Lung (tissue), 12 donors: ENCODE results near the gene MLLT3. TPM values are rescaled to one million over a fixed set of nuclear protein-coding genes. Genes with fewer than 3 reads are reported as not detected.

Experiments used
- ATAC-seq: fragments of 200-7000 bp; cut with Tn5 transposase; one replicate; pipeline ENCODE4 v1.9.1; 2020; ENCODE audit warnings: moderate number of reproducible peaks; ENCODE audit not compliant: insufficient read depth, low FRiP score
- DNase-seq, 3 donors: peaks; one replicate each; pipeline ENCODE4 v3.0.0-alpha.2; 2013 to 2017
- H3K27ac ChIP-seq, 2 donors: one replicate each; pipeline ENCODE4 v1.5.1; 2013; ENCODE audit warnings: mild to moderate bottlenecking in 2 of 2, moderate library complexity in 2 of 2, control low read depth in 1 of 2, inconsistent platforms in 1 of 2, low read depth in 1 of 2, low read length in 1 of 2
- H3K27me3 ChIP-seq, 3 donors: one replicate each; pipeline ENCODE4 v1.5.1; 2013; ENCODE audit warnings: low read length in 2 of 3; ENCODE audit not compliant: control insufficient read depth in 3 of 3, insufficient read depth in 3 of 3
- H3K36me3 ChIP-seq, 4 donors: one replicate each; pipeline ENCODE4 v1.5.1; 2013; ENCODE audit warnings: low read length in 4 of 4, mild to moderate bottlenecking in 1 of 4, moderate library complexity in 1 of 4; ENCODE audit not compliant: control insufficient read depth in 4 of 4, insufficient read depth in 4 of 4
- H3K4me1 ChIP-seq, 5 donors: one replicate each; pipeline ENCODE4 v1.5.1; 2013; ENCODE audit warnings: low read length in 5 of 5, mild to moderate bottlenecking in 2 of 5, moderate library complexity in 1 of 5; ENCODE audit not compliant: control insufficient read depth in 5 of 5, insufficient read depth in 5 of 5
- H3K4me3 ChIP-seq: one replicate; pipeline ENCODE4 v1.5.1; 2013; ENCODE audit warnings: mild to moderate bottlenecking, control low read depth, moderate library complexity
- H3K9ac ChIP-seq, 2 donors: one replicate each; pipeline ENCODE4 v1.5.1; 2013; ENCODE audit warnings: low read length in 2 of 2, control low read depth in 1 of 2; ENCODE audit not compliant: insufficient read depth in 1 of 2
- H3K9me3 ChIP-seq, 4 donors: one replicate each; pipeline ENCODE4 v1.5.1; 2013; ENCODE audit warnings: low read length in 3 of 4, mild to moderate bottlenecking in 1 of 4, moderate library complexity in 1 of 4; ENCODE audit not compliant: control insufficient read depth in 4 of 4, insufficient read depth in 3 of 4
- WGBS, 2 donors: extraction: QIAGEN DNeasy Blood & Tissue Kit; methylation state at CpG; one replicate each; pipeline ENCODE4 v1.1.7; 2013; 5-methylcytosine and 5-hydroxymethylcytosine counted together
- polyA plus RNA-seq, 2 donors: library from polyadenylated mRNA; stranded (reverse); fragments of 200-250 nt; gene quantifications; one replicate each; pipeline ENCODE4 v1.2.1, GENCODE V29; 2013
- total RNA-seq, 2 donors: library from RNA; depleted of rRNA in 1 of 2; stranded (reverse); fragments of >200 nt in 1 of 2; gene quantifications; one replicate each; pipeline ENCODE4 v1.2.1, GENCODE V29; 2014 to 2021
- TF ChIP-seq, protein P1 (sequence below): IDR thresholded peaks from 2 replicates; pipeline ENCODE4 v1.5.1; 2012; ENCODE audit warnings: mild to moderate bottlenecking; ENCODE audit errors: control extremely low read depth, extremely low read depth
- donor health status: control.
- donor health status: control.
- donor health status: Bipolar disorder and iron deficiency.
- donor health status: healthy.
- donor health status: DM: yes; HTN: yes; CAD: no.

Gene MLLT3
- total and polyA plus RNA-seq, 4 donors: 7.1 to 43.1 (median 13.7) TPM

DNA sequence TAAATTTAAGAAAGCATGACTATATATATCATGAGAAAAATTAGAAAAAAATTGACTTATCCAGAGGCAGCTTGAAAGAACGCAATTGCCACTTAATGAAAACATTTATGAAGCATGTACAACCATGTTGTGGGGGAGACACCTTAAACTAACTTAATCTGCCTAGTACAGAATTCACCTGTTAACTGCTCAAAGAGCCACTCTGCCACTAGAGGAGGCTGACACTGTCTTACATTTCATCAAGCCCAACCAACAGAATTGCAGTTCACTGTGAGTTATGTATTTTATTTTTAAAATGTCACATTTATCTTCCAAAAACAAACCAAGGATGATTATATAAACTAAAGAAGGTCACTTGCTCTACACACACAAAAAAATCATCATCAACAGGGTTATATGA lies 252.9 kb downstream of the MLLT3 start:
- WGBS, 2 donors: 96 to 98% methylated on average over 1 of the region's 1 CpG
- H3K4me1 ChIP-seq: peaks cover 0 to 2% (median 0%) of the 10 kb centered on the region in 5 donors
- H3K4me3 ChIP-seq: no peak overlapping the region
- H3K36me3 ChIP-seq: no peaks in the 10 kb centered on the region
- DNase-seq (no peak), ATAC-seq (no peak)
- H3K9me3 ChIP-seq: no peaks in the 10 kb centered on the region
- no peak overlapping the region for H3K27ac ChIP-seq
- no peaks in the 10 kb centered on the region for H3K27me3 ChIP-seq
- H3K9ac ChIP-seq: no peak overlapping the region
- TF ChIP-seq, protein P1, sequence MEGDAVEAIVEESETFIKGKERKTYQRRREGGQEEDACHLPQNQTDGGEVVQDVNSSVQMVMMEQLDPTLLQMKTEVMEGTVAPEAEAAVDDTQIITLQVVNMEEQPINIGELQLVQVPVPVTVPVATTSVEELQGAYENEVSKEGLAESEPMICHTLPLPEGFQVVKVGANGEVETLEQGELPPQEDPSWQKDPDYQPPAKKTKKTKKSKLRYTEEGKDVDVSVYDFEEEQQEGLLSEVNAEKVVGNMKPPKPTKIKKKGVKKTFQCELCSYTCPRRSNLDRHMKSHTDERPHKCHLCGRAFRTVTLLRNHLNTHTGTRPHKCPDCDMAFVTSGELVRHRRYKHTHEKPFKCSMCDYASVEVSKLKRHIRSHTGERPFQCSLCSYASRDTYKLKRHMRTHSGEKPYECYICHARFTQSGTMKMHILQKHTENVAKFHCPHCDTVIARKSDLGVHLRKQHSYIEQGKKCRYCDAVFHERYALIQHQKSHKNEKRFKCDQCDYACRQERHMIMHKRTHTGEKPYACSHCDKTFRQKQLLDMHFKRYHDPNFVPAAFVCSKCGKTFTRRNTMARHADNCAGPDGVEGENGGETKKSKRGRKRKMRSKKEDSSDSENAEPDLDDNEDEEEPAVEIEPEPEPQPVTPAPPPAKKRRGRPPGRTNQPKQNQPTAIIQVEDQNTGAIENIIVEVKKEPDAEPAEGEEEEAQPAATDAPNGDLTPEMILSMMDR: no peak

DNA sequence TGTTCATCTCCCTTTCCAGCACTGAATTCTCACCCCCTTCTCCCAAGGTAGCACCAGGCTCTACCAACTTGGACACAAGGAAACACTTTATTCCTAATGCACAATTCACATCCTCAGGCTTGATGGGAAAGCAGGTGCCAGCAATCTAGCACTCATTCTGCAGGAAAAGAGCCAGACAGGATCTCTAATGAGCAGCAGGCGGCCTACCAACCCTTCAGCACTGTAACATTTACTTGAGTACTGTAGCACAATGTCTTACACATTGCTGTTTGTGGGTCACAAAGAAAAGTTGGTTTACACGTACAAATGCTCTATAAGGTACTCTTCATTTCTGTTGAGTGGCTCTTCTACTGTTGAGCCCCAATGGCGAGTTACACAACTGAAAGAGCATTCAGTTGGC lies 254.4 kb downstream of the MLLT3 start:
- no peak overlapping the region for H3K27ac ChIP-seq
- no peak overlapping the region for H3K4me3 ChIP-seq
- ATAC-seq: no peak

DNA sequence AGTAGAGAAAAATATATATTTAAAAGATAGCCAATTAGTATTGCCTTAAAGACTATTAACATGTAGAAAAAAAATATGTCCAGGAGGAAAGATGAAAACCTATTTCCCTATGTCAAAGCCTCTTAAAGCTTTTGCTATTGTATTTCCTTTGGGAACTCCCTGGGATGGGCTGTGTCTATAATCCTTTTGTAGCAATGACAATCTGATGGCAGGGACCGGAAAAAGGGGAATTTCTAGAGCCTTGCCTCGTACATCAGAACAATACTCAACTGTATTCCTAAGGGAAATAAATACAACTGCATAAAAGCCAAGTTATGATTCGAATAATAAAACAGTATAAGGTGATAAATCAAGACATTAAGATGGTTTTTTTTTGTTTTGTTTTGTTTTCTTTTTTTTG lies 257.3 kb downstream of the MLLT3 start:
- DNase-seq (no peak), ATAC-seq (no peak)
- Histone ChIP-seq H3K27ac (no peak overlapping the region), H3K4me1 (peaks cover 0 to 4% (median 0%) of the 10 kb centered on the region in 5 donors), H3K9ac (no peak overlapping the region), H3K36me3 (peaks cover 0 to 8% (median 3%) of the 10 kb centered on the region in 4 donors), H3K9me3 (no peaks in the 10 kb centered on the region), H3K4me3 (no peak overlapping the region), H3K27me3 (no peaks in the 10 kb centered on the region)
- TF ChIP-seq, protein P1: no peak
- 72 to 76% methylated on average over 3 of the region's 3 CpGs for WGBS, 2 donors

More for the DNA sequence above, 254.4 kb downstream of the MLLT3 start:
- Histone ChIP-seq H3K9me3 (no peaks in the 10 kb centered on the region), H3K9ac (no peak overlapping the region), H3K36me3 (no peaks in the 10 kb centered on the region), H3K27me3 (no peaks in the 10 kb centered on the region), H3K4me1 (peaks cover 0 to 4% (median 0%) of the 10 kb centered on the region in 5 donors)
- DNase-seq: no peak
- TF ChIP-seq, protein P1: no peak
- 73 to 89% methylated on average over 3 of the region's 3 CpGs for WGBS, 2 donors

DNA sequence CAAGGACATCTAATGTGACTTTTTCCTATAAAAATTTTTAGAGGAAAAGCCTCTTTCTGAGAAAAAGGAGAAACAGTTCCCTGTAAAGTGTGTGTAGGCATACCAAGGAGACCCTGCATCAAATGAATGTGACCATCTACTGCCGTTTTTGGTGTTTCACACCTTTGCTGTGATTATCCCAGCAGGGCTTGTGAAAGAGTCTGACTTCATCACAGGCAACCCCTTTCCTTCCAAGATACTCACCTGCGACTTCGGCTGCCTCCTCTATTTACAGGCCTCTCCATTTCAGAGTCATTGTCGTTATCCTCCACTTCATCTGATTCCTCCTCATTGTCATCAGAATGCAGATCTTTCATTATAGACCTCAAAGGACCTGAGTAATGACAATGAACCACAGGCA lies 259.1 kb downstream of the MLLT3 start:
- H3K9ac ChIP-seq: no peak overlapping the region
- no peaks in the 10 kb centered on the region for H3K27me3 ChIP-seq
- WGBS, 2 donors: 91 to 94% methylated on average over 4 of the region's 4 CpGs
- no peak for DNase-seq
- H3K4me1 ChIP-seq: peaks cover 0 to 4% (median 0%) of the 10 kb centered on the region in 5 donors
- no peak overlapping the region for H3K27ac ChIP-seq
- TF ChIP-seq, protein P1: no peak
- no peak overlapping the region for H3K4me3 ChIP-seq
- H3K36me3 ChIP-seq: peaks cover 0 to 8% (median 3%) of the 10 kb centered on the region in 4 donors
- no peaks in the 10 kb centered on the region for H3K9me3 ChIP-seq
- ATAC-seq: no peak
